Keratinocyte (primary cell): ENCODE data around the gene TRNAU1AP. TPM values are rescaled to one million over a fixed set of nuclear protein-coding genes. Genes with fewer than 3 reads are reported as not detected.

ENCODE experiments used
- DNase-seq: peaks from one replicate; pipeline ENCODE4 v3.0.0-alpha.2; 2011; ENCODE audit warnings: low read depth, missing footprints, low spot score
- FAIRE-seq: peaks from 2 replicates; lab custom pipeline; 2011; peaks lifted over from hg19 to GRCh38; lab: Jason Lieb, UNC
- H2AFZ ChIP-seq: 2 replicates; pipeline ENCODE4 v1.6.0; 2012; ENCODE audit warnings: low read length, control low read depth, inconsistent platforms; ENCODE audit not compliant: control insufficient read depth
- H3K27ac ChIP-seq: 2 replicates; pipeline ENCODE4 v1.5.1; 2011; ENCODE audit warnings: low read length; ENCODE audit not compliant: control insufficient read depth, insufficient read depth
- H3K27me3 ChIP-seq: 3 replicates; pipeline ENCODE4 v1.6.0; 2011; ENCODE audit warnings: low read length; ENCODE audit not compliant: control insufficient read depth, insufficient read depth; ENCODE audit errors: extremely low read depth
- H3K36me3 ChIP-seq, 2 experiments: 2 replicates in 1 of 2; 3 replicates in 1 of 2; pipeline ENCODE4 v1.5.1; 2011; ENCODE audit warnings: low read length in 2 of 2, mild to moderate bottlenecking in 1 of 2; ENCODE audit not compliant: control insufficient read depth in 2 of 2, insufficient read depth in 2 of 2; ENCODE audit errors: extremely low read depth in 1 of 2
- H3K4me1 ChIP-seq: 3 replicates; pipeline ENCODE4 v1.5.1; 2011; ENCODE audit warnings: low read length; ENCODE audit not compliant: control insufficient read depth, insufficient read depth; ENCODE audit errors: extremely low read depth
- H3K4me2 ChIP-seq: 3 replicates; pipeline ENCODE4 v1.6.0; 2011; ENCODE audit warnings: low read depth, low read length; ENCODE audit not compliant: control insufficient read depth, insufficient read depth; ENCODE audit errors: extremely low read depth
- H3K4me3 ChIP-seq, 3 experiments: fragments of 200-600 bp in 1 of 3; sonication (generic) in 1 of 3; 2 replicates in 2 of 3; 3 replicates in 1 of 3; pipeline ENCODE4 v1.5.1; 2011 to 2016; ENCODE audit warnings: low read length in 3 of 3, mild to moderate bottlenecking in 3 of 3, control low read depth in 2 of 3, inconsistent platforms in 1 of 3, low read depth in 1 of 3, mixed read lengths in 1 of 3, mixed run types in 1 of 3, moderate library complexity in 1 of 3; ENCODE audit not compliant: control insufficient read depth in 2 of 3, insufficient read depth in 2 of 3; ENCODE audit errors: extremely low read depth in 1 of 3
- H3K79me2 ChIP-seq: 2 replicates; pipeline ENCODE4 v1.6.0; 2012; ENCODE audit warnings: low read length; ENCODE audit not compliant: control insufficient read depth, insufficient read depth
- H3K9ac ChIP-seq: 3 replicates; pipeline ENCODE4 v1.6.0; 2011; ENCODE audit warnings: low read length; ENCODE audit not compliant: control insufficient read depth, insufficient read depth; ENCODE audit errors: extremely low read depth
- H3K9me1 ChIP-seq: 3 replicates; pipeline ENCODE4 v1.6.0; 2011; ENCODE audit warnings: low read length; ENCODE audit not compliant: control insufficient read depth, insufficient read depth; ENCODE audit errors: extremely low read depth
- H3K9me3 ChIP-seq: 2 replicates; pipeline ENCODE4 v1.5.1; 2012; ENCODE audit warnings: low read depth, low read length; ENCODE audit not compliant: control insufficient read depth
- H4K20me1 ChIP-seq: 3 replicates; pipeline ENCODE4 v1.6.0; 2011; ENCODE audit warnings: low read length; ENCODE audit not compliant: control insufficient read depth, insufficient read depth; ENCODE audit errors: extremely low read depth
- CTCF ChIP-seq, 3 experiments: IDR thresholded peaks in 1 of 3; conservative IDR thresholded peaks in 1 of 3; optimal IDR thresholded peaks in 1 of 3; 2 replicates in 2 of 3; 3 replicates in 1 of 3; pipeline versions ENCODE3 to v1.5.1; 2011; ENCODE audit warnings: low read length in 3 of 3, mild to moderate bottlenecking in 3 of 3, moderate library complexity in 2 of 3, control low read depth in 1 of 3, inconsistent platforms in 1 of 3; ENCODE audit not compliant: insufficient read depth in 2 of 3; ENCODE audit errors: extremely low read depth in 1 of 3
- EZH2 ChIP-seq: IDR thresholded peaks from one replicate; pipeline ENCODE4 v1.6.1; 2012; ENCODE audit warnings: inconsistent platforms, mild to moderate bottlenecking, low read length, moderate library complexity
- dilution Hi-C: fragments of 300-500 bp; cut with MboI; formaldehyde crosslinking; loops from one replicate; pipeline ENCODE4 v1.7.0; 2020; ENCODE audit warnings: low sequenced_read_pairs; ENCODE audit not compliant: extremely low pct_ligation_motif_present
- polyA plus RNA-seq, 5 experiments: library from polyadenylated mRNA; depleted of rRNA in 3 of 5; stranded (reverse) in 3 of 5; stranded (forward) in 1 of 5; unstranded in 1 of 5; fragments of >200 nt; gene quantifications; 1 replicate in 1 of 5; 2 replicates in 3 of 5; 3 replicates in 1 of 5; pipeline versions ENCODE4 v1.2.1 to v1.2.3, GENCODE V29; 2011 to 2012; ENCODE audit warnings: missing spikeins in 2 of 5, low read depth in 1 of 5, low replicate concordance in 1 of 5

Gene TRNAU1AP
- polyA plus RNA-seq, 1 donor (not counting 4 experiments of a cell fraction or from before 2014, with no cell fraction given), result 43.5 TPM

- no peaks in the 10 kb centered on the region for H3K27me3 ChIP-seq
- FAIRE-seq, result no peak
- no peaks in the 10 kb centered on the region for H3K4me1 ChIP-seq
- no peaks in the 10 kb centered on the region for H4K20me1 ChIP-seq
- H2AFZ ChIP-seq, result no peak overlapping the region
- TF ChIP-seq EZH2 (no peak), CTCF (optimal IDR thresholded peaks at IDR 0.05 in 1 of 3, IDR thresholded peaks at IDR 0.05 in 1 of 3, conservative IDR thresholded peaks at IDR 0.05 in 1 of 3; ENCODE audit: extremely low read depth in 1 of 3, insufficient read depth in 2 of 3, low read length in 3 of 3) (no peak)
- peaks cover 2% of the 10 kb centered on the region for H3K79me2 ChIP-seq
- no peaks in the 10 kb centered on the region for H3K36me3 ChIP-seq
- H3K27ac ChIP-seq, result no peak overlapping the region
- no peak overlapping the region for H3K4me3 ChIP-seq
- H3K9me3 ChIP-seq, result no peaks in the 10 kb centered on the region
- dilution Hi-C loops, result no loop called here
- no peak overlapping the region for H3K4me2 ChIP-seq
- H3K9ac ChIP-seq, result no peak overlapping the region
- DNase-seq, result no peak
- H3K9me1 ChIP-seq, result no peaks in the 10 kb centered on the region
Observed at GRCh38 chr1:28548318-28548717, 4.6 kb upstream of the TRNAU1AP start.

- Histone ChIP-seq H3K9me3 (no peaks in the 10 kb centered on the region), H3K27ac (no peak overlapping the region), H3K4me3 (no peak overlapping the region), H2AFZ (no peak overlapping the region), H3K4me1 (peaks cover 7% of the 10 kb centered on the region), H3K27me3 (no peaks in the 10 kb centered on the region), H3K9ac (no peak overlapping the region), H4K20me1 (no peaks in the 10 kb centered on the region), H3K4me2 (no peak overlapping the region), H3K79me2 (peaks cover 2% of the 10 kb centered on the region), H3K9me1 (no peaks in the 10 kb centered on the region), H3K36me3 (peaks cover 0 to 2% of the 10 kb centered on the region in 2 experiments)
- DNase-seq, result no peak
- dilution Hi-C loops, result no loop called here
- TF ChIP-seq CTCF (optimal IDR thresholded peaks at IDR 0.05 in 1 of 3, IDR thresholded peaks at IDR 0.05 in 1 of 3, conservative IDR thresholded peaks at IDR 0.05 in 1 of 3; ENCODE audit: extremely low read depth in 1 of 3, insufficient read depth in 2 of 3, low read length in 3 of 3), result no peak
- TF ChIP-seq EZH2, result no peak
- no peak for FAIRE-seq
Observed at GRCh38 chr1:28551381-28551780, 1.5 kb upstream of the TRNAU1AP start.
